ENCODE data around the gene FRAT2. TPM values are rescaled to one million over a fixed set of nuclear protein-coding genes. Genes with fewer than 3 reads are reported as not detected.

The FRAT2 gene
- total RNA-seq, 2 experiments from 2014 or later: 5.1 to 5.3 TPM

GRCh38 chr10:97365761-97366351 lies 31.3 kb upstream of the FRAT2 start:
- ChIA-PET CTCF (no interaction called here), POLR2A (no interaction called here)
- H3K4me3 Mint-ChIP-seq: no peak overlapping the region
- H3K27me3 Mint-ChIP-seq: no peaks in the 10 kb centered on the region
- intact Hi-C loops (cut with micrococcal nuclease): no loop called here
- no peaks in the 10 kb centered on the region for H3K9me3 Mint-ChIP-seq
- no peaks in the 10 kb centered on the region for H3K4me1 Mint-ChIP-seq (ENCODE audit: low read depth)
- no peak for DNase-seq
- peaks cover 51% of the 10 kb centered on the region for H3K36me3 Mint-ChIP-seq
- no peak overlapping the region for H3K27ac Mint-ChIP-seq

- intact Hi-C loops (cut with micrococcal nuclease): no loop called here
- H3K27me3 Mint-ChIP-seq: no peaks in the 10 kb centered on the region
- no peaks in the 10 kb centered on the region for H3K9me3 Mint-ChIP-seq
- no peaks in the 10 kb centered on the region for H3K4me1 Mint-ChIP-seq (ENCODE audit: low read depth)
- H3K27ac Mint-ChIP-seq: no peak overlapping the region
- ChIA-PET POLR2A (no interaction called here), CTCF (interaction anchor here (1.0 kb wide), 1 partner anchor 84 kb away, joined by 3 read pairs; no protein-coding TSS in a partner anchor)
- H3K4me3 Mint-ChIP-seq: no peak overlapping the region
- no peak for DNase-seq
- peaks cover 37% of the 10 kb centered on the region for H3K36me3 Mint-ChIP-seq
Observed at GRCh38 chr10:97363071-97363470, 28.5 kb upstream of the FRAT2 start.

- H3K27ac Mint-ChIP-seq: no peak overlapping the region
- intact Hi-C loops (cut with micrococcal nuclease): no loop called here
- no peaks in the 10 kb centered on the region for H3K4me1 Mint-ChIP-seq (ENCODE audit: low read depth)
- ChIA-PET POLR2A (no interaction called here), CTCF (interaction anchor here (1.0 kb wide), 1 partner anchor 84 kb away, joined by 3 read pairs; no protein-coding TSS in a partner anchor)
- DNase-seq: no peak
- no peak overlapping the region for H3K4me3 Mint-ChIP-seq
- H3K9me3 Mint-ChIP-seq: no peaks in the 10 kb centered on the region
- H3K36me3 Mint-ChIP-seq: peaks cover 36% of the 10 kb centered on the region
- no peaks in the 10 kb centered on the region for H3K27me3 Mint-ChIP-seq
Observed at GRCh38 chr10:97362310-97363033, 27.9 kb upstream of the FRAT2 start.

GRCh38 chr10:97361537-97361901 lies 27.0 kb upstream of the FRAT2 start:
- Mint-ChIP-seq H3K4me3 (no peak overlapping the region), H3K9me3 (no peaks in the 10 kb centered on the region), H3K4me1 (ENCODE audit: low read depth) (no peaks in the 10 kb centered on the region), H3K27me3 (no peaks in the 10 kb centered on the region), H3K27ac (no peak overlapping the region), H3K36me3 (peaks cover 34% of the 10 kb centered on the region)
- no peak for DNase-seq
- intact Hi-C loops (cut with micrococcal nuclease): no loop called here
- ChIA-PET POLR2A (no interaction called here), CTCF (interaction anchor here (0.7 kb wide), 1 partner anchor 28 kb away, joined by 3 read pairs; no protein-coding TSS in a partner anchor)

GRCh38 chr10:97360705-97361536 lies 26.4 kb upstream of the FRAT2 start:
- peaks cover 36% of the 10 kb centered on the region for H3K36me3 Mint-ChIP-seq
- no peaks in the 10 kb centered on the region for H3K27me3 Mint-ChIP-seq
- DNase-seq: no peak
- ChIA-PET CTCF (interaction anchor here (0.7 kb wide), 1 partner anchor 28 kb away, joined by 3 read pairs; no protein-coding TSS in a partner anchor), POLR2A (no interaction called here)
- H3K4me1 Mint-ChIP-seq (ENCODE audit: low read depth): no peaks in the 10 kb centered on the region
- no peaks in the 10 kb centered on the region for H3K9me3 Mint-ChIP-seq
- intact Hi-C loops (cut with micrococcal nuclease): no loop called here
- H3K27ac Mint-ChIP-seq: no peak overlapping the region
- H3K4me3 Mint-ChIP-seq: no peak overlapping the region

- Mint-ChIP-seq H3K9me3 (no peaks in the 10 kb centered on the region), H3K4me3 (no peak overlapping the region), H3K4me1 (ENCODE audit: low read depth) (no peaks in the 10 kb centered on the region), H3K27me3 (no peaks in the 10 kb centered on the region), H3K36me3 (peaks cover 28% of the 10 kb centered on the region), H3K27ac (peak overlapping the region; percentile 13)
- POLR2A ChIA-PET: interaction anchor here (1.1 kb wide), 1 partner anchor 42 kb away, joined by 3 read pairs; the partner anchor contains the start of gene RRP12
- intact Hi-C loops (cut with micrococcal nuclease): no loop called here
- DNase-seq: no peak
- CTCF ChIA-PET: no interaction called here
Observed at GRCh38 chr10:97358781-97359180, 24.3 kb upstream of the FRAT2 start.

GRCh38 chr10:97358349-97358748 lies 23.8 kb upstream of the FRAT2 start:
- intact Hi-C loops (cut with micrococcal nuclease): no loop called here
- H3K36me3 Mint-ChIP-seq: peaks cover 28% of the 10 kb centered on the region
- H3K9me3 Mint-ChIP-seq: no peaks in the 10 kb centered on the region
- H3K4me3 Mint-ChIP-seq: no peak overlapping the region
- POLR2A ChIA-PET: interaction anchor here (1.1 kb wide), 1 partner anchor 42 kb away, joined by 3 read pairs; the partner anchor contains the start of gene RRP12
- DNase-seq: no peak
- H3K4me1 Mint-ChIP-seq (ENCODE audit: low read depth): no peaks in the 10 kb centered on the region
- no peaks in the 10 kb centered on the region for H3K27me3 Mint-ChIP-seq
- CTCF ChIA-PET: interaction anchor here (0.6 kb wide), 1 partner anchor 80 kb away, joined by 3 read pairs; no protein-coding TSS in a partner anchor
- no peak overlapping the region for H3K27ac Mint-ChIP-seq

- CTCF ChIA-PET: interaction anchor here (0.9 to 1.1 kb wide), 2 partner anchors 18 to 78 kb away, joined by 3 to 5 read pairs; no protein-coding TSS in a partner anchor
- H3K27me3 Mint-ChIP-seq: no peaks in the 10 kb centered on the region
- no peaks in the 10 kb centered on the region for H3K4me1 Mint-ChIP-seq (ENCODE audit: low read depth)
- H3K27ac Mint-ChIP-seq: no peak overlapping the region
- DNase-seq: no peak
- intact Hi-C loops (cut with micrococcal nuclease): no loop called here
- POLR2A ChIA-PET: no interaction called here
- H3K4me3 Mint-ChIP-seq: no peak overlapping the region
- no peaks in the 10 kb centered on the region for H3K9me3 Mint-ChIP-seq
- peaks cover 24% of the 10 kb centered on the region for H3K36me3 Mint-ChIP-seq
Observed at GRCh38 chr10:97356918-97357317, 22.4 kb upstream of the FRAT2 start.

- no peak overlapping the region for H3K27ac Mint-ChIP-seq
- H3K4me1 Mint-ChIP-seq (ENCODE audit: low read depth): no peaks in the 10 kb centered on the region
- peaks cover 24% of the 10 kb centered on the region for H3K36me3 Mint-ChIP-seq
- no peak overlapping the region for H3K4me3 Mint-ChIP-seq
- CTCF ChIA-PET: interaction anchor here (1.1 to 1.8 kb wide), 3 partner anchors 18 to 82 kb away, joined by 3 to 6 read pairs (median 3); no protein-coding TSS in a partner anchor
- H3K9me3 Mint-ChIP-seq: no peaks in the 10 kb centered on the region
- intact Hi-C loops (cut with micrococcal nuclease): no loop called here
- POLR2A ChIA-PET: no interaction called here
- no peak for DNase-seq
- H3K27me3 Mint-ChIP-seq: no peaks in the 10 kb centered on the region
Observed at GRCh38 chr10:97356318-97356914, 21.9 kb upstream of the FRAT2 start.

- Mint-ChIP-seq H3K27me3 (no peaks in the 10 kb centered on the region), H3K4me1 (ENCODE audit: low read depth) (no peaks in the 10 kb centered on the region), H3K36me3 (peaks cover 22% of the 10 kb centered on the region), H3K27ac (no peak overlapping the region), H3K9me3 (no peaks in the 10 kb centered on the region), H3K4me3 (no peak overlapping the region)
- ChIA-PET POLR2A (no interaction called here), CTCF (interaction anchor here (1.2 to 1.8 kb wide), 3 partner anchors 64 to 81 kb away, joined by 3 to 8 read pairs (median 6); no protein-coding TSS in a partner anchor)
- no peak for DNase-seq
- intact Hi-C loops (cut with micrococcal nuclease): no loop called here
Observed at GRCh38 chr10:97355571-97355975, 21.0 kb upstream of the FRAT2 start.

- H3K27me3 Mint-ChIP-seq: no peaks in the 10 kb centered on the region
- ChIA-PET POLR2A (no interaction called here), CTCF (no interaction called here)
Observed at GRCh38 chr10:97353945-97354344, 19.4 kb upstream of the FRAT2 start.

More at GRCh38 chr10:97353945-97354344, 19.4 kb upstream of the FRAT2 start:
- Mint-ChIP-seq H3K4me3 (no peak overlapping the region), H3K36me3 (peaks cover 13% of the 10 kb centered on the region), H3K4me1 (ENCODE audit: low read depth) (no peaks in the 10 kb centered on the region), H3K9me3 (no peaks in the 10 kb centered on the region), H3K27ac (no peak overlapping the region)
- intact Hi-C loops (cut with micrococcal nuclease): no loop called here
- DNase-seq: no peak

Data from activated CD4-positive, alpha-beta memory T cell treated with anti-CD3 and anti-CD28 coated beads for 36 hours (primary cell).